Body of pancreas (tissue), 4 donors: Measurements from ENCODE around the gene IARS2.

Experiments
- CTCF ChIP-seq, 7 experiments: fragments of 450-650 bp in 4 of 7; fragments of 200-600 bp in 3 of 7; sonication (generic) in 3 of 7; IDR thresholded peaks; one replicate each; pipeline ENCODE4 v1.5.1; 2016 to 2019; ENCODE audit warnings: antibody characterized with exemption in 7 of 7
- POLR2A ChIP-seq, 3 donors: fragments of 450-650 bp; IDR thresholded peaks; one replicate each; pipeline ENCODE4 v1.6.1; 2016; ENCODE audit warnings: antibody characterized with exemption in 3 of 3, mild to moderate bottlenecking in 2 of 3

DNA sequence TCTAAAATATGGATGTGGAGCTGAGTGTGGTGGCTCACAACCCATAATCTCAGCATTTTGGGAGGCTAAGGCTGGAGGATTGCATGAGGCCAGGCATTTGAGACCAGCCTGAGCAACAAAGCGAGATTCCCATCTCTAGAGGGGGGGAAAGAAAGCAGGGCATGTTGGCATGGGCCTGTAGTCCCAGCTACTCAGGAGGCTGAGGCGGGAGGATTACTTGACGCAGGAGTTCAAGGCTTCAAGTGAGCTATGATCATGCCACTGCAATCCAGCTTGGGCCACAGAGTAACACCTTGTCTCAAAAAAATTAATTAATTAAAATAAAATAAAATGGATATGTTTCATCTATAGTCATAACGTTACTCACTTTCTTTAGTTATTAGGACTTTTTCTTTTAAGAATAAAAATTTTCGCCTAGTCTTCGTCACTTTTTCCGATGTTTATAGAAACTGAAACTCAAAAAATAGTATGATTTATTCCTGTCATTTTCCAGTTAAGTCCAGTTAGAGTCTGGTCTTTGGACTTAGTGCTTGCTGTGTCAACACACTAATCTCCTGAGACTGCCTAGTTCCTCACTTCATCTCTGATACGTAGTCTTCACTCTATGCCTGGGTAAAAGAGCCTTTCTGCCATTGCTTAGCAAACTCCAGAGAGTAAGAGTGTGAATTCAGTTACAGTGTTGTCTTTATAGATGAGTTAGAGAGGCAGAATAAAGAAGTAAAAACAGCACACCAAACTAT lies 28.0 kb downstream of the IARS2 start:
- TF ChIP-seq CTCF (IDR thresholded peaks at IDR 0.05) (no peak), POLR2A (IDR thresholded peaks at IDR 0.05) (no peak)
